ENCODE data around the gene IFITM1. TPM values are rescaled to one million over a fixed set of nuclear protein-coding genes. Genes with fewer than 3 reads are reported as not detected.

Gene IFITM1
- total and polyA plus RNA-seq, 2 of the 13 experiments (the other 11 are each of a cell fraction or from before 2014, with no cell fraction given), result 0.38 to 11.1 TPM

DNA sequence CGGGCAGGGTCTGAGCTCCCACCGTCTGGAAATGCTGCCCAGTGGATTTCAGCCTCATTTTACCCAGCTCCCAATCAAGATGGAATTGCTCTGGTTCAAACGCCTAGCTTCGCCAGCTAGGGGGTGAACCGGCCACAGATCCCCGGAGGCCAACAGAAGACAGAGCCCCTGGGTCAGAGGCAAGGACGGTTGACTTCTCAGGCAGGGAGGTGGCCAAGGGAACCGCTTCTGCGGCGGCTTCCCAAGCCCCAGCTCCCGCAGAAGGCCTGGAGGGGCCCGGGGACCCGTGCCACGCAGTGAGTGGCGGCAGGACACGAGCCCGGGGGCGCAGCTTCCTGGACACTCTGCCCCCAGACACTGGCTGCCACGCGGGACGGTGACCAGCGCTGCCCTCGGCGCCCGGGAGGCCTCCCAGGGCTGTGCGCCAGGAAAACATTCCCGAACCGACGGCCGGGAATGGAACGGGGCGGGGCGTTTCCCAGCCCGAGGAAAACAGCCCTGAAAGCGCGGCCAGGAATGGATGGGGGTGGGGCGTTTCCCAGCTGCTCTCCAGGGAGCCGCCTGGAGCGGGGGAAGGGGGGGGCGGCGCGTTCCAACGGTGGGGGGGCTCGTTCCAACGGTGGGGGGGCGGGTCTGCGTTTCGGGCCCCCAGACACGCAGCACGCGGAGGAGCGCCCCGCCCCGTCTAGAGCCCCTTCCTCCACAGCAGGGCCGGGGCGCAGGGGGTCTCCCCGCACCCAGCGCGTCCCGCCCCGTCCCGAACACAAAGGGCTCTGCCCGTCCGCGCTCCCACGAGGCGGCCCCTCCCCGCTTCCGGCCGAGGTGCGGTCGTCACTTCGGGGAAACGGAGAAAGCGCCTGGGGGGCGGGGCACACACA lies 42.0 kb downstream of the IFITM1 start (continued):
- TF ChIP-seq HDAC1 (CRISPR knock-in tag; IDR thresholded peaks at IDR 0.05), result peak; percentile 81
- peak; percentile 43 for TF ChIP-seq RARA (CRISPR knock-in tag; IDR thresholded peaks at IDR 0.05)
- TF ChIP-seq AHR (CRISPR knock-in tag; IDR thresholded peaks at IDR 0.05), result no peak
- TF ChIP-seq FOXK2 (IDR thresholded peaks at IDR 0.05), result 0 out of 2 replicates have a peak, but pooled peaks have one; percentile 27
- TF ChIP-seq YY1 (IDR thresholded peaks at IDR 0.05; ENCODE audit: insufficient read depth, insufficient replicate concordance, low read depth, low read length), result peak; percentile 71
- TF ChIP-seq, protein P1, sequence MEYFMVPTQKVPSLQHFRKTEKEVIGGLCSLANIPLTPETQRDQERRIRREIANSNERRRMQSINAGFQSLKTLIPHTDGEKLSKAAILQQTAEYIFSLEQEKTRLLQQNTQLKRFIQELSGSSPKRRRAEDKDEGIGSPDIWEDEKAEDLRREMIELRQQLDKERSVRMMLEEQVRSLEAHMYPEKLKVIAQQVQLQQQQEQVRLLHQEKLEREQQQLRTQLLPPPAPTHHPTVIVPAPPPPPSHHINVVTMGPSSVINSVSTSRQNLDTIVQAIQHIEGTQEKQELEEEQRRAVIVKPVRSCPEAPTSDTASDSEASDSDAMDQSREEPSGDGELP (IDR thresholded peaks at IDR 0.05; ENCODE audit: borderline replicate concordance, low read depth), result peak; percentile 79
- no peak for TF ChIP-seq ISX (CRISPR knock-in tag; conservative IDR thresholded peaks at IDR 0.05)
- TF ChIP-seq PAWR (CRISPR knock-in tag; IDR thresholded peaks at IDR 0.05; ENCODE audit: borderline replicate concordance), result no peak
- TF ChIP-seq ZFP82 (CRISPR knock-in tag; IDR thresholded peaks at IDR 0.05; ENCODE audit: borderline replicate concordance), result no peak
- TF ChIP-seq ZNF10 (CRISPR knock-in tag; IDR thresholded peaks at IDR 0.05; ENCODE audit: borderline replicate concordance, low read depth), result no peak
- TF ChIP-seq ZNF883 (CRISPR knock-in tag; IDR thresholded peaks at IDR 0.05; ENCODE audit: not compliant biosample characterization), result peak; percentile 36
- no peak for TF ChIP-seq ZBTB8A (CRISPR knock-in tag; IDR thresholded peaks at IDR 0.05; ENCODE audit: borderline replicate concordance, low read depth)
- TF ChIP-seq ZNF589 (CRISPR knock-in tag; conservative IDR thresholded peaks at IDR 0.05), result 0 out of 2 replicates have a peak, but pooled peaks have one; percentile 60
- TF ChIP-seq, protein P2, sequence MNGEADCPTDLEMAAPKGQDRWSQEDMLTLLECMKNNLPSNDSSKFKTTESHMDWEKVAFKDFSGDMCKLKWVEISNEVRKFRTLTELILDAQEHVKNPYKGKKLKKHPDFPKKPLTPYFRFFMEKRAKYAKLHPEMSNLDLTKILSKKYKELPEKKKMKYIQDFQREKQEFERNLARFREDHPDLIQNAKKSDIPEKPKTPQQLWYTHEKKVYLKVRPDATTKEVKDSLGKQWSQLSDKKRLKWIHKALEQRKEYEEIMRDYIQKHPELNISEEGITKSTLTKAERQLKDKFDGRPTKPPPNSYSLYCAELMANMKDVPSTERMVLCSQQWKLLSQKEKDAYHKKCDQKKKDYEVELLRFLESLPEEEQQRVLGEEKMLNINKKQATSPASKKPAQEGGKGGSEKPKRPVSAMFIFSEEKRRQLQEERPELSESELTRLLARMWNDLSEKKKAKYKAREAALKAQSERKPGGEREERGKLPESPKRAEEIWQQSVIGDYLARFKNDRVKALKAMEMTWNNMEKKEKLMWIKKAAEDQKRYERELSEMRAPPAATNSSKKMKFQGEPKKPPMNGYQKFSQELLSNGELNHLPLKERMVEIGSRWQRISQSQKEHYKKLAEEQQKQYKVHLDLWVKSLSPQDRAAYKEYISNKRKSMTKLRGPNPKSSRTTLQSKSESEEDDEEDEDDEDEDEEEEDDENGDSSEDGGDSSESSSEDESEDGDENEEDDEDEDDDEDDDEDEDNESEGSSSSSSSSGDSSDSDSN (CRISPR knock-in tag; IDR thresholded peaks at IDR 0.05), result peak; percentile 85
- TF ChIP-seq ZKSCAN8 (CRISPR knock-in tag; IDR thresholded peaks at IDR 0.05; ENCODE audit: borderline replicate concordance), result peak; percentile 38; the same call in 1 of the 2 replicates
- TF ChIP-seq, protein P3, sequence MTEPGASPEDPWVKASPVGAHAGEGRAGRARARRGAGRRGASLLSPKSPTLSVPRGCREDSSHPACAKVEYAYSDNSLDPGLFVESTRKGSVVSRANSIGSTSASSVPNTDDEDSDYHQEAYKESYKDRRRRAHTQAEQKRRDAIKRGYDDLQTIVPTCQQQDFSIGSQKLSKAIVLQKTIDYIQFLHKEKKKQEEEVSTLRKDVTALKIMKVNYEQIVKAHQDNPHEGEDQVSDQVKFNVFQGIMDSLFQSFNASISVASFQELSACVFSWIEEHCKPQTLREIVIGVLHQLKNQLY (CRISPR knock-in tag; IDR thresholded peaks at IDR 0.05), result no peak; the same call in 1 of the 2 replicates
- TF ChIP-seq ZBTB7B (CRISPR knock-in tag; IDR thresholded peaks at IDR 0.05), result peak; percentile 94
- TF ChIP-seq HDAC2 (CRISPR knock-in tag; IDR thresholded peaks at IDR 0.05), result peak; percentile 71
- 0 out of 2 replicates have a peak, but pooled peaks have one; percentile 58 for TF ChIP-seq ZNF136 (CRISPR knock-in tag; IDR thresholded peaks at IDR 0.05; ENCODE audit: low read depth)
- peak; percentile 96 for TF ChIP-seq ZNF788 (CRISPR knock-in tag; IDR thresholded peaks at IDR 0.05; ENCODE audit: borderline replicate concordance)
- no peak for TF ChIP-seq HES4 (CRISPR knock-in tag; IDR thresholded peaks at IDR 0.05; ENCODE audit: borderline replicate concordance)
- peak; percentile 39 for TF ChIP-seq FOSL2 (CRISPR knock-in tag; IDR thresholded peaks at IDR 0.05)
- TF ChIP-seq, protein P4, sequence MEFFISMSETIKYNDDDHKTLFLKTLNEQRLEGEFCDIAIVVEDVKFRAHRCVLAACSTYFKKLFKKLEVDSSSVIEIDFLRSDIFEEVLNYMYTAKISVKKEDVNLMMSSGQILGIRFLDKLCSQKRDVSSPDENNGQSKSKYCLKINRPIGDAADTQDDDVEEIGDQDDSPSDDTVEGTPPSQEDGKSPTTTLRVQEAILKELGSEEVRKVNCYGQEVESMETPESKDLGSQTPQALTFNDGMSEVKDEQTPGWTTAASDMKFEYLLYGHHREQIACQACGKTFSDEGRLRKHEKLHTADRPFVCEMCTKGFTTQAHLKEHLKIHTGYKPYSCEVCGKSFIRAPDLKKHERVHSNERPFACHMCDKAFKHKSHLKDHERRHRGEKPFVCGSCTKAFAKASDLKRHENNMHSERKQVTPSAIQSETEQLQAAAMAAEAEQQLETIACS (CRISPR knock-in tag; IDR thresholded peaks at IDR 0.05), result no peak
- TF ChIP-seq, protein P5, sequence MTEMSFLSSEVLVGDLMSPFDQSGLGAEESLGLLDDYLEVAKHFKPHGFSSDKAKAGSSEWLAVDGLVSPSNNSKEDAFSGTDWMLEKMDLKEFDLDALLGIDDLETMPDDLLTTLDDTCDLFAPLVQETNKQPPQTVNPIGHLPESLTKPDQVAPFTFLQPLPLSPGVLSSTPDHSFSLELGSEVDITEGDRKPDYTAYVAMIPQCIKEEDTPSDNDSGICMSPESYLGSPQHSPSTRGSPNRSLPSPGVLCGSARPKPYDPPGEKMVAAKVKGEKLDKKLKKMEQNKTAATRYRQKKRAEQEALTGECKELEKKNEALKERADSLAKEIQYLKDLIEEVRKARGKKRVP (CRISPR knock-in tag; IDR thresholded peaks at IDR 0.05), result peak in 1 of 2 experiments; percentile 24; a peak in 1 of 4 replicates
